Uterus (tissue), 4 donors: ENCODE measurements around the gene MED27. TPM values are rescaled to one million over a fixed set of nuclear protein-coding genes. Genes with fewer than 3 reads are reported as not detected.

Source experiments
- DNase-seq, 2 donors: peaks; one replicate each; pipeline ENCODE4 v3.0.0-alpha.2; 2019 to 2020
- H3K27ac ChIP-seq, 2 donors: fragments of 200-600 bp; sonication (generic); 1 replicate in 1 of 2; 2 replicates in 1 of 2; pipeline ENCODE4 v1.5.1; 2016 to 2018
- H3K27me3 ChIP-seq, 2 donors: fragments of 200-600 bp; sonication (generic); one replicate each; pipeline ENCODE4 v1.5.1; 2018 to 2019; ENCODE audit warnings: control low read depth in 1 of 2
- H3K36me3 ChIP-seq, 2 donors: fragments of 200-600 bp; sonication (generic); one replicate each; pipeline ENCODE4 v1.5.1; 2019; ENCODE audit warnings: control low read depth in 1 of 2
- H3K4me1 ChIP-seq, 2 donors: fragments of 200-600 bp; sonication (generic); one replicate each; pipeline ENCODE4 v1.5.1; 2018 to 2019; ENCODE audit warnings: control low read depth in 1 of 2
- H3K4me3 ChIP-seq, 2 donors: fragments of 200-600 bp; sonication (generic); 1 replicate in 1 of 2; 2 replicates in 1 of 2; pipeline ENCODE4 v1.5.1; 2018 to 2019; ENCODE audit warnings: mild to moderate bottlenecking in 1 of 2
- H3K9me3 ChIP-seq, 2 donors: fragments of 200-600 bp; sonication (generic); one replicate each; pipeline ENCODE4 v1.5.1; 2019; ENCODE audit warnings: control low read depth in 1 of 2
- CTCF ChIP-seq, 4 experiments: fragments of 200-600 bp in 2 of 4; fragments of 450-650 bp in 2 of 4; sonication (generic) in 2 of 4; IDR thresholded peaks; one replicate each; pipeline ENCODE4 v1.5.1; 2016 to 2019; ENCODE audit warnings: antibody characterized with exemption in 4 of 4, mild to moderate bottlenecking in 2 of 4, moderate library complexity in 1 of 4
- POLR2A ChIP-seq, 2 donors: fragments of 450-650 bp; IDR thresholded peaks; one replicate each; pipeline ENCODE4 v1.6.1; 2016; ENCODE audit warnings: antibody characterized with exemption in 2 of 2, mild to moderate bottlenecking in 1 of 2, moderate library complexity in 1 of 2
- intact Hi-C: fragments of 100-400 bp; cut with DNase I; formaldehyde crosslinking; loops from one replicate; pipeline ENCODE4 v1.15.1; 2023; ENCODE audit warnings: low total_unique reads
- total RNA-seq, 4 donors: library from RNA; depleted of rRNA in 3 of 4; stranded (reverse); fragments of >200 nt in 3 of 4; gene quantifications; one replicate each; pipeline versions ENCODE4 v1.1.0 to v1.2.4, GENCODE V29; 2014 to 2023
- donor health status: DM: yes; HTN: yes; CAD: no.

Gene MED27
- total RNA-seq, 4 donors from 2014 or later: 4.6 to 29.3 (median 10.7) TPM

- DNase-seq: no peak
- Histone ChIP-seq H3K27ac (no peak overlapping the region), H3K4me1 (no peaks in the 10 kb centered on the region), H3K36me3 (no peaks in the 10 kb centered on the region), H3K27me3 (no peaks in the 10 kb centered on the region), H3K4me3 (no peak overlapping the region), H3K9me3 (no peaks in the 10 kb centered on the region)
- TF ChIP-seq POLR2A (IDR thresholded peaks at IDR 0.05) (no peak), CTCF (IDR thresholded peaks at IDR 0.05) (no peak)
- intact Hi-C loops: no loop called here
Measured at GRCh38 chr9:131977109-131977838, 102.4 kb downstream of the MED27 start.

- Histone ChIP-seq H3K27me3 (no peaks in the 10 kb centered on the region), H3K4me3 (no peak overlapping the region), H3K9me3 (no peaks in the 10 kb centered on the region), H3K4me1 (no peaks in the 10 kb centered on the region), H3K36me3 (no peaks in the 10 kb centered on the region), H3K27ac (no peak overlapping the region)
- TF ChIP-seq CTCF (IDR thresholded peaks at IDR 0.05) (no peak), POLR2A (IDR thresholded peaks at IDR 0.05) (no peak)
- intact Hi-C loops: no loop called here
- DNase-seq: no peak
Measured at GRCh38 chr9:131976157-131977108, 103.2 kb downstream of the MED27 start.

GRCh38 chr9:131972889-131973288 is 106.8 kb downstream of the MED27 start:
- Histone ChIP-seq H3K36me3 (no peaks in the 10 kb centered on the region), H3K9me3 (no peaks in the 10 kb centered on the region), H3K27ac (no peak overlapping the region), H3K27me3 (no peaks in the 10 kb centered on the region), H3K4me1 (no peaks in the 10 kb centered on the region), H3K4me3 (no peak overlapping the region)
- TF ChIP-seq POLR2A (IDR thresholded peaks at IDR 0.05): no peak
- no peak for TF ChIP-seq CTCF (IDR thresholded peaks at IDR 0.05)
- DNase-seq: no peak
- intact Hi-C loops: no loop called here

GRCh38 chr9:131971482-131972074 is 108.1 kb downstream of the MED27 start:
- Histone ChIP-seq H3K4me3 (no peak overlapping the region), H3K27me3 (no peaks in the 10 kb centered on the region), H3K4me1 (no peaks in the 10 kb centered on the region), H3K9me3 (no peaks in the 10 kb centered on the region), H3K27ac (no peak overlapping the region), H3K36me3 (no peaks in the 10 kb centered on the region)
- TF ChIP-seq CTCF (IDR thresholded peaks at IDR 0.05) (no peak), POLR2A (IDR thresholded peaks at IDR 0.05) (no peak)
- intact Hi-C loops: no loop called here
- DNase-seq: no peak
